Esophagus muscularis mucosa (tissue), 2 donors: ENCODE measurements around the gene TMEM108.

ENCODE experiments used
- POLR2A ChIP-seq: fragments of 450-650 bp; IDR thresholded peaks from one replicate; pipeline ENCODE4 v1.6.1; 2017; ENCODE audit warnings: antibody characterized with exemption, moderate library complexity, mild to moderate bottlenecking, low read depth
- POLR2AphosphoS5 ChIP-seq, 2 donors: sonication (generic); formaldehyde crosslinking; IDR thresholded peaks; one replicate each; pipeline ENCODE4 v1.6.1; 2017; ENCODE audit warnings: antibody characterized with exemption in 2 of 2

DNA sequence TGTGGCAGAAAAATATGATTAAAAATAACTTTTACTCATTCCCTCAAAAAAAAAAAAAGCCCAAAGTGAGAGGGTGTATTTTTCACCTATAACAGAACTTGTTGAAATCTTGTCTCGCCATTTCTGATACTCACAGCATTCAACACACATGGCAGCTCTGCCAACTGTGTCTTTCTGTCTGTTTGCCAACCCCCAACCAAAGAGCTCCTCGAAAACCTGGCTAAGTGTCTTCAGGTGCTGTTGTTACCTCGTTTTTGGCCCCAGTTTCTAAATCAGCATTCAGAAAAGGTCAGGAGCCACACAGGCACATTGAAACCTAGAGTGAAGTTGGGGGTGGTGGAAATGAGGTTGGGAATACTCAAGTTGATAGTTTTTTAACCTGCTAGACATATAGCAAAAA lies 123.5 kb downstream of the TMEM108 start:
- TF ChIP-seq POLR2AphosphoS5 (IDR thresholded peaks at IDR 0.05), result no peak
- TF ChIP-seq POLR2A, result no peak
